Karpas-422 (cell line): Measurements from ENCODE around the gene DYRK3. TPM values are rescaled to one million over a fixed set of nuclear protein-coding genes. Genes with fewer than 3 reads are reported as not detected.
A peak's percentile ranks its signal among the peaks of the same experiment; 100 is the strongest.

Experiments used
- DNase-seq: peaks from one replicate; pipeline ENCODE4 v3.0.0-alpha.2; 2015
- H2AFZ ChIP-seq: fragments of 200-600 bp; sonication (generic); 2 replicates; pipeline ENCODE4 v1.6.1; 2014; ENCODE audit warnings: antibody characterized with exemption, low read length, mixed read lengths
- H3K27ac ChIP-seq: fragments of 200-600 bp; sonication (generic); 2 replicates; pipeline ENCODE4 v1.5.1; 2014; ENCODE audit warnings: mild to moderate bottlenecking, low read length, moderate library complexity
- H3K27me3 ChIP-seq: fragments of 200-600 bp; sonication (generic); 2 replicates; pipeline ENCODE4 v1.6.1; 2014; ENCODE audit warnings: low read length, mixed read lengths
- H3K36me3 ChIP-seq: fragments of 200-600 bp; sonication (generic); 2 replicates; pipeline ENCODE4 v1.6.1; 2014; ENCODE audit warnings: low read length, mixed read lengths; ENCODE audit not compliant: insufficient read depth
- H3K4me1 ChIP-seq: fragments of 200-600 bp; sonication (generic); 2 replicates; pipeline ENCODE4 v1.6.1; 2014; ENCODE audit warnings: mild to moderate bottlenecking, low read length, mixed read lengths
- H3K4me2 ChIP-seq: fragments of 200-600 bp; sonication (generic); 2 replicates; pipeline ENCODE4 v1.6.1; 2014; ENCODE audit warnings: low read length, low read depth, mild to moderate bottlenecking; ENCODE audit not compliant: poor library complexity, severe bottlenecking
- H3K4me3 ChIP-seq: fragments of 200-600 bp; sonication (generic); 2 replicates; pipeline ENCODE4 v1.5.1; 2014; ENCODE audit warnings: mild to moderate bottlenecking, antibody characterized with exemption, low read length, mixed read lengths
- H3K79me2 ChIP-seq: fragments of 200-600 bp; sonication (generic); 2 replicates; pipeline ENCODE4 v1.6.1; 2014; ENCODE audit warnings: mild to moderate bottlenecking, low read length, mixed read lengths
- H3K9ac ChIP-seq: fragments of 200-600 bp; sonication (generic); 2 replicates; pipeline ENCODE4 v1.6.0; 2014; ENCODE audit warnings: low read length
- H3K9me2 ChIP-seq: fragments of 200-600 bp; sonication (generic), shearing (Covaris generic); replicated peaks from 2 replicates; pipeline ENCODE4 v1.6.0; 2014; ENCODE audit warnings: mild to moderate bottlenecking, low read length, moderate library complexity; ENCODE audit not compliant: insufficient read depth
- H3K9me3 ChIP-seq: fragments of 300-700, 200-600 bp; sonication (generic); 2 replicates; pipeline ENCODE4 v1.6.1; 2014; ENCODE audit warnings: low read length, mixed read lengths
- H4K20me1 ChIP-seq: fragments of 200-600 bp; sonication (generic); 2 replicates; pipeline ENCODE4 v1.6.1; 2014; ENCODE audit warnings: mild to moderate bottlenecking, antibody characterized with exemption, low read length, low read depth; ENCODE audit not compliant: insufficient read depth
- total RNA-seq: library from RNA; depleted of rRNA; stranded (reverse); fragments of >200 nt; shearing (Covaris generic); gene quantifications from 2 replicates; pipeline ENCODE4 v1.2.3, GENCODE V29; 2014; ENCODE audit warnings: low replicate concordance

The DYRK3 gene
- total RNA-seq, 1 experiment from 2014 or later = 0.93 TPM

- Histone ChIP-seq H3K4me2 (peak within 1 kb of the TSS; percentile 99), H3K4me1 (peaks cover 61% of the 10 kb centered on the region), H3K9me3 (no peaks in the 10 kb centered on the region), H3K27ac (no peak within 1 kb of the TSS), H3K9ac (peak within 1 kb of the TSS; percentile 77), H3K27me3 (no peaks in the 10 kb centered on the region), H3K4me3 (peak within 1 kb of the TSS; percentile 89), H3K9me2 (no peaks in the 10 kb centered on the region), H4K20me1 (peaks cover 27% of the 10 kb centered on the region), H2AFZ (0 out of 2 replicates have a peak within 1 kb of the TSS, but pooled peaks have one; percentile 53), H3K79me2 (no peaks in the 10 kb centered on the region), H3K36me3 (no peaks in the 10 kb centered on the region)
- DNase-seq = peak; percentile 88
Measured at GRCh38 chr1:206684478-206685333, 49.4 kb downstream of the DYRK3 start, which contains the start of gene MAPKAPK2. Gene MAPKAPK2, plus strand, starts transcription at chr1:206684905. Its CDS starts 325 bp downstream, at chr1:206685230.

DNA sequence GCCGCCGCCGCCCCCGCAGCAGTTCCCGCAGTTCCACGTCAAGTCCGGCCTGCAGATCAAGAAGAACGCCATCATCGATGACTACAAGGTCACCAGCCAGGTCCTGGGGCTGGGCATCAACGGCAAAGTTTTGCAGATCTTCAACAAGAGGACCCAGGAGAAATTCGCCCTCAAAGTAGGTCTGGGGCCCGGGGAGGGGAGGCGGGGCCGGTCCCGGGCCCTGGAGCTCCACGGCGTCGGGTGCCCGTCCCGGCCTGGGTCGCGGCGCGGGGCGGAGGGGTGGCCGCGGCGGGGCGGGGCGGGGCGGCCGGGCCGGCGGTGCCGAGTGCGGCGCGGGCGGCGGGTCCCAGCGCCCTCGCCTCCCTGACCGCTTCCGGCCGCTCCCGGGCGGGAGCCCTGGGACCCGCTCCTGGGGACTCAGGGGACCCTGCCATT is 50.0 kb downstream of the DYRK3 start:
- Histone ChIP-seq H3K27me3 (no peaks in the 10 kb centered on the region), H3K36me3 (no peaks in the 10 kb centered on the region), H3K9me2 (no peaks in the 10 kb centered on the region), H2AFZ (0 out of 2 replicates have a peak overlapping the region, but pooled peaks have one; percentile 53), H3K9me3 (no peaks in the 10 kb centered on the region), H3K79me2 (no peaks in the 10 kb centered on the region), H4K20me1 (peaks cover 34% of the 10 kb centered on the region), H3K4me1 (peaks cover 55% of the 10 kb centered on the region), H3K27ac (no peak overlapping the region), H3K9ac (peak overlapping the region; percentile 77), H3K4me2 (peak overlapping the region; percentile 99), H3K4me3 (peak overlapping the region; percentile 89)
- peak; percentile 65 for DNase-seq

- Histone ChIP-seq H3K4me2 (peak overlapping the region; percentile 99), H3K79me2 (no peaks in the 10 kb centered on the region), H3K9me3 (no peaks in the 10 kb centered on the region), H3K27me3 (no peaks in the 10 kb centered on the region), H2AFZ (0 out of 2 replicates have a peak overlapping the region, but pooled peaks have one; percentile 53), H3K9me2 (no peaks in the 10 kb centered on the region), H3K4me1 (peaks cover 49% of the 10 kb centered on the region), H3K4me3 (peak overlapping the region; percentile 89), H4K20me1 (peaks cover 38% of the 10 kb centered on the region), H3K36me3 (no peaks in the 10 kb centered on the region), H3K27ac (no peak overlapping the region), H3K9ac (peak overlapping the region; percentile 77)
- DNase-seq = peak; percentile 71
Measured at GRCh38 chr1:206685769-206686477, 50.6 kb downstream of the DYRK3 start.

GRCh38 chr1:206686478-206687249 is 51.3 kb downstream of the DYRK3 start:
- no peaks in the 10 kb centered on the region for H3K36me3 ChIP-seq
- DNase-seq = peak; percentile 63
- H3K79me2 ChIP-seq = no peaks in the 10 kb centered on the region
- no peak overlapping the region for H3K27ac ChIP-seq
- peak overlapping the region; percentile 89 for H3K4me3 ChIP-seq
- H3K9ac ChIP-seq = peak overlapping the region; percentile 77
- H4K20me1 ChIP-seq = peaks cover 42% of the 10 kb centered on the region
- H3K9me3 ChIP-seq = no peaks in the 10 kb centered on the region
- H3K27me3 ChIP-seq = no peaks in the 10 kb centered on the region
- H3K4me2 ChIP-seq = peak overlapping the region; percentile 99
- H3K4me1 ChIP-seq = peaks cover 41% of the 10 kb centered on the region
- no peak overlapping the region for H2AFZ ChIP-seq
- no peaks in the 10 kb centered on the region for H3K9me2 ChIP-seq

DNA sequence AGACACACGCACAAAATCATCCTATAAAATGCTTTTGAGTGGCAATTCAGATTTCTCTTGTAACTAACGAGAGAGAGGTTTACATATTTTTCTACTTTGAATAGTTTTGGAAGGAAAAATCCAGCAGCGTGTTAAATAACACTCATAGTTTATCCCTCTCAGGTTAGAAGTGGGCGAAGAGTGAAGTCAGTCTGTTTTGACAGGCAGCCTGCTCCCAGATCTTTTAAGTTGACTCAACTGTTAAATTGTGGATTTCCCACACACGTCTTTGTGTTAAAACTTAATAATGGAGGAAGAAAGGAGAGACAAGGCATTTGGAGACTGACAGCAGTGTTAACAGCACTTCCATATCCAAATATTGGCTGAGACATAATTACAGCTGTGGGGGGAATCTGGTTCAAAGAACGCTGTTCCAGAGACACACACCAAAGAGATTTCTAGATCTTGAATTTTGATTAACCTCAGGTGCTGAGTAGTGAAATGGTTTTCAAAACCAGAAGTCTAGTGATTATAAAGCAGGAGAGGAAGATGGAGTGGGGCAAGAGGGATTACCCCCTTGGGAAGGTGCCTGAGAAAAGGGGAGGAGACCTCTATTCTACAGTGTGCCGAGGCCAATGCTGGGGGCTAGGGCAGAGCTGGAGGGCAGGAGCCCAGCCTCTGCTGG is 52.0 kb downstream of the DYRK3 start:
- no peak for DNase-seq
- Histone ChIP-seq H3K27ac (no peak overlapping the region), H3K9ac (no peak overlapping the region), H3K4me3 (no peak overlapping the region), H3K36me3 (no peaks in the 10 kb centered on the region), H4K20me1 (peaks cover 50% of the 10 kb centered on the region), H3K27me3 (no peaks in the 10 kb centered on the region), H3K9me3 (no peaks in the 10 kb centered on the region), H3K4me2 (no peak overlapping the region), H3K9me2 (no peaks in the 10 kb centered on the region), H3K79me2 (no peaks in the 10 kb centered on the region), H2AFZ (no peak overlapping the region), H3K4me1 (peaks cover 34% of the 10 kb centered on the region)

- Histone ChIP-seq H3K79me2 (no peaks in the 10 kb centered on the region), H3K9me2 (no peaks in the 10 kb centered on the region), H3K9me3 (no peaks in the 10 kb centered on the region), H2AFZ (no peak overlapping the region), H3K4me3 (no peak overlapping the region), H3K27ac (no peak overlapping the region), H3K36me3 (no peaks in the 10 kb centered on the region), H4K20me1 (peaks cover 56% of the 10 kb centered on the region), H3K9ac (no peak overlapping the region), H3K4me1 (peaks cover 28% of the 10 kb centered on the region), H3K4me2 (no peak overlapping the region), H3K27me3 (no peaks in the 10 kb centered on the region)
- DNase-seq = no peak
Measured at GRCh38 chr1:206687915-206688442, 52.6 kb downstream of the DYRK3 start.

- no peak overlapping the region for H3K4me2 ChIP-seq
- H3K36me3 ChIP-seq = no peaks in the 10 kb centered on the region
- peaks cover 12% of the 10 kb centered on the region for H3K4me1 ChIP-seq
- H3K9me3 ChIP-seq = no peaks in the 10 kb centered on the region
- no peak overlapping the region for H2AFZ ChIP-seq
- peaks cover 79% of the 10 kb centered on the region for H4K20me1 ChIP-seq
- no peaks in the 10 kb centered on the region for H3K79me2 ChIP-seq
- DNase-seq = no peak
- no peaks in the 10 kb centered on the region for H3K27me3 ChIP-seq
- no peaks in the 10 kb centered on the region for H3K9me2 ChIP-seq
- no peak overlapping the region for H3K4me3 ChIP-seq
- no peak overlapping the region for H3K9ac ChIP-seq
- no peak overlapping the region for H3K27ac ChIP-seq
Measured at GRCh38 chr1:206690516-206690915, 55.2 kb downstream of the DYRK3 start.
